HEK293 (cell line): ENCODE measurements around the gene AKTIP.

Experiments used
- CTCF ChIA-PET: fragments of 350-600 bp; formaldehyde crosslinking; extraction: SDS; loops from one replicate; lab custom pipeline; 2021; ENCODE audit warnings: antibody characterized with exemption; lab: Yijun Ruan, JAX
- POLR2A ChIA-PET: fragments of 300-600 bp; formaldehyde crosslinking; extraction: SDS; loops from one replicate; lab custom pipeline; 2020; ENCODE audit warnings: antibody characterized with exemption, inconsistent platforms; lab: Yijun Ruan, JAX
- H3K27ac ChIP-seq: fragments of 200-500 bp; sonication (Bioruptor generic); 2 replicates; pipeline ENCODE4 v1.5.1; 2014; ENCODE audit warnings: low read depth, low read length, control low read depth, inconsistent platforms; ENCODE audit errors: extremely low read depth
- H3K36me3 ChIP-seq, 2 experiments: fragments of 200-500 bp in 1 of 2; sonication (Bioruptor generic) in 1 of 2; 1 replicate in 1 of 2; 2 replicates in 1 of 2; pipeline ENCODE4 v1.5.1; 2014 to 2017; ENCODE audit warnings: inconsistent platforms in 2 of 2, low read length in 2 of 2; ENCODE audit not compliant: control insufficient read depth in 2 of 2, insufficient read depth in 1 of 2
- H3K4me1 ChIP-seq: fragments of 200-500 bp; sonication (Bioruptor generic); 2 replicates; pipeline ENCODE4 v1.5.1; 2014; ENCODE audit warnings: mild to moderate bottlenecking, low read length, inconsistent platforms; ENCODE audit not compliant: control insufficient read depth, insufficient read depth
- H3K4me3 ChIP-seq: 2 replicates; pipeline ENCODE4 v1.5.1; 2011; ENCODE audit warnings: low read depth, mild to moderate bottlenecking, control low read depth, low read length, moderate library complexity
- H3K9me3 ChIP-seq: fragments of 200-500 bp; sonication (Bioruptor generic); 2 replicates; pipeline ENCODE4 v1.5.1; 2014; ENCODE audit warnings: low read depth, low read length, inconsistent platforms; ENCODE audit not compliant: control insufficient read depth, insufficient read depth
- KLF1 ChIP-seq: fragments of 450-650 bp; formaldehyde crosslinking; IDR thresholded peaks from 2 replicates; pipeline ENCODE4 v1.5.1; 2016; ENCODE audit warnings: missing biosample characterization, missing genetic modification characterization
- KLF16 ChIP-seq: fragments of 450-650 bp; formaldehyde crosslinking; IDR thresholded peaks from 2 replicates; pipeline ENCODE4 v1.5.1; 2017; ENCODE audit warnings: missing biosample characterization, missing genetic modification characterization
- MEIS1 ChIP-seq: sonication (generic); formaldehyde crosslinking; IDR thresholded peaks from 2 replicates; pipeline ENCODE4 v1.8.1; 2022; ENCODE audit warnings: missing genetic modification reagents, mild to moderate bottlenecking, borderline replicate concordance
- REPIN1 ChIP-seq: fragments of 450-650 bp; formaldehyde crosslinking; IDR thresholded peaks from 2 replicates; pipeline ENCODE4 v1.5.1; 2017; ENCODE audit warnings: missing biosample characterization, missing genetic modification characterization, low read depth
- SETDB1 ChIP-seq: IDR thresholded peaks from one replicate; pipeline ENCODE4 v1.6.1; 2017; ENCODE audit warnings: mild to moderate bottlenecking, low read length, moderate library complexity, mixed read lengths; ENCODE audit not compliant: insufficient read length
- SP2 ChIP-seq: fragments of 450-650 bp; formaldehyde crosslinking; IDR thresholded peaks from 2 replicates; pipeline ENCODE4 v1.5.1; 2016; ENCODE audit warnings: missing biosample characterization, missing genetic modification characterization
- ZNF138 ChIP-seq: fragments of 450-650 bp; formaldehyde crosslinking; IDR thresholded peaks from 2 replicates; pipeline ENCODE4 v1.5.1; 2016; ENCODE audit warnings: missing biosample characterization, missing genetic modification characterization, borderline replicate concordance
- ZNF654 ChIP-seq: fragments of 450-650 bp; formaldehyde crosslinking; IDR thresholded peaks from 2 replicates; pipeline ENCODE4 v1.5.1; 2016; ENCODE audit warnings: low read depth, missing biosample characterization, missing genetic modification characterization
- ZNF837 ChIP-seq: fragments of 450-650 bp; formaldehyde crosslinking; IDR thresholded peaks from 2 replicates; pipeline ENCODE4 v1.5.1; 2016; ENCODE audit warnings: missing biosample characterization, missing genetic modification characterization
- ZNF843 ChIP-seq: fragments of 450-650 bp; formaldehyde crosslinking; IDR thresholded peaks from 2 replicates; pipeline ENCODE4 v1.5.1; 2016; ENCODE audit warnings: missing biosample characterization, missing genetic modification characterization
- TF ChIP-seq, protein P1 (sequence below): fragments of 450-650 bp; formaldehyde crosslinking; IDR thresholded peaks from 2 replicates; pipeline ENCODE4 v1.5.1; 2016; ENCODE audit warnings: missing biosample characterization, missing genetic modification characterization
- TF ChIP-seq, protein P2 (sequence below): fragments of 450-650 bp; formaldehyde crosslinking; IDR thresholded peaks from 2 replicates; pipeline ENCODE4 v1.5.1; 2016; ENCODE audit warnings: missing biosample characterization, missing genetic modification characterization
- TF ChIP-seq, protein P3 (sequence below): sonication (generic); formaldehyde crosslinking; IDR thresholded peaks from 2 replicates; pipeline ENCODE4 v1.8.1; 2022; ENCODE audit warnings: mild to moderate bottlenecking, moderate library complexity, missing genetic modification reagents
- TF ChIP-seq, protein P4 (sequence below): fragments of 450-650 bp; formaldehyde crosslinking; IDR thresholded peaks from 2 replicates; pipeline ENCODE4 v1.5.1; 2016; ENCODE audit warnings: missing biosample characterization, missing genetic modification characterization

The AKTIP gene

DNA sequence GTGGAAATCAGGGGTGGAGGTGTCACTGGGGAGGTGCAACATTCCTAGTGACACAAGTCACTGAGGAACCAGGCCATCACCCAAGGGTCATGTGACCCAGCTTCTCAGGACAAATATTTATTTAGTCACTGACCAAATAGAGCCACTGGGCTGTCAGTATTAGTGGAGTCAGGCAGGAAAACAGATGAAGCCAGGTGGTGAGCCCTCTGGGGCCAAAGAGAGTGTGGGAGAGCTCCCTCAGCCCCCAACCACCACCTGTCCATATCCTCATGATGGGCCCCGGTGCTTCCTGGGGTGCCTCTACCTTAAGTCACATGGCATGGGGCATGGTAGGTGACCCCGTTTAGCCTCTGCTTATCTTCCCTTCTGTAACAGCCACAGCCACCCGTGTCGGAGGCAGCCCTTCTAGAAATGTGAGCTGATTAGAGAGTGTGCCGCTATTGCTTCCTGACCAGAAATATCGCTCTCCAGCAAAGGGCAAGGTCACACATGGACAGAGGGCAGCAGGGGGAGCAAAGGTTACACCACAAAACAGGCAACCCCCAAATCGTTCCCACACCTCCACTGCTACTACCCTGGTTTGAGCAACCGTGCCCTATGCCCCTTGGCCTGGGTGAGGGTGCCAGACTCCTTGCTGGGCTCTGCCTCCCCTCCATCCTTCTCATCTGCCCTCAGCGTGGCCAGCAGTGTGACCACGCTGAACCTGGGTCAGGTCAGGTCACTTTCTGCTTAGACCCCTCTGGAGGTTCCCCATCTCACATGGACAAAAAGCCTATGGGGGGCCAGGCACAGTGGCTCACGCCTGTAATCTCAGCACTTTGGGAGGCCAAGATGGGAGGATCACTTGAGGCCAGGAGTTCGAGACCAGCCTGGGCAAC is 8.6 kb upstream of the AKTIP start:
- H3K9me3 ChIP-seq = no peaks in the 10 kb centered on the region
- no peak overlapping the region for H3K27ac ChIP-seq
- H3K4me1 ChIP-seq = no peaks in the 10 kb centered on the region
- ChIA-PET POLR2A (no interaction called here), CTCF (interaction anchor here (0.6 kb wide), 2 partner anchors 21 to 85 kb away, joined by 3 to 6 read pairs; no protein-coding TSS in a partner anchor)
- TF ChIP-seq REPIN1 (tag by site-specific recombination) (no peak), MEIS1 (CRISPR knock-in tag) (no peak), ZNF138 (tag by site-specific recombination) (no peak), ZNF837 (tag by site-specific recombination) (no peak), SP2 (tag by site-specific recombination) (no peak), ZNF843 (tag by site-specific recombination) (no peak), ZNF654 (no peak)
- TF ChIP-seq, protein P1, sequence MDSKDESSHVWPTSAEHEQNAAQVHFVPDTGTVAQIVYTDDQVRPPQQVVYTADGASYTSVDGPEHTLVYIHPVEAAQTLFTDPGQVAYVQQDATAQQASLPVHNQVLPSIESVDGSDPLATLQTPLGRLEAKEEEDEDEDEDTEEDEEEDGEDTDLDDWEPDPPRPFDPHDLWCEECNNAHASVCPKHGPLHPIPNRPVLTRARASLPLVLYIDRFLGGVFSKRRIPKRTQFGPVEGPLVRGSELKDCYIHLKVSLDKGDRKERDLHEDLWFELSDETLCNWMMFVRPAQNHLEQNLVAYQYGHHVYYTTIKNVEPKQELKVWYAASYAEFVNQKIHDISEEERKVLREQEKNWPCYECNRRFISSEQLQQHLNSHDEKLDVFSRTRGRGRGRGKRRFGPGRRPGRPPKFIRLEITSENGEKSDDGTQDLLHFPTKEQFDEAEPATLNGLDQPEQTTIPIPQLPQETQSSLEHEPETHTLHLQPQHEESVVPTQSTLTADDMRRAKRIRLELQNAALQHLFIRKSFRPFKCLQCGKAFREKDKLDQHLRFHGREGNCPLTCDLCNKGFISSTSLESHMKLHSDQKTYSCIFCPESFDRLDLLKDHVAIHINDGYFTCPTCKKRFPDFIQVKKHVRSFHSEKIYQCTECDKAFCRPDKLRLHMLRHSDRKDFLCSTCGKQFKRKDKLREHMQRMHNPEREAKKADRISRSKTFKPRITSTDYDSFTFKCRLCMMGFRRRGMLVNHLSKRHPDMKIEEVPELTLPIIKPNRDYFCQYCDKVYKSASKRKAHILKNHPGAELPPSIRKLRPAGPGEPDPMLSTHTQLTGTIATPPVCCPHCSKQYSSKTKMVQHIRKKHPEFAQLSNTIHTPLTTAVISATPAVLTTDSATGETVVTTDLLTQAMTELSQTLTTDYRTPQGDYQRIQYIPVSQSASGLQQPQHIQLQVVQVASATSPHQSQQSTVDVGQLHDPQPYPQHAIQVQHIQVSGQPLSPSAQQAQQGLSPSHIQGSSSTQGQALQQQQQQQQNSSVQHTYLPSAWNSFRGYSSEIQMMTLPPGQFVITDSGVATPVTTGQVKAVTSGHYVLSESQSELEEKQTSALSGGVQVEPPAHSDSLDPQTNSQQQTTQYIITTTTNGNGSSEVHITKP (tag by site-specific recombination) = no peak
- H3K4me3 ChIP-seq = no peak overlapping the region
- no peaks in the 10 kb centered on the region for H3K36me3 ChIP-seq

DNA sequence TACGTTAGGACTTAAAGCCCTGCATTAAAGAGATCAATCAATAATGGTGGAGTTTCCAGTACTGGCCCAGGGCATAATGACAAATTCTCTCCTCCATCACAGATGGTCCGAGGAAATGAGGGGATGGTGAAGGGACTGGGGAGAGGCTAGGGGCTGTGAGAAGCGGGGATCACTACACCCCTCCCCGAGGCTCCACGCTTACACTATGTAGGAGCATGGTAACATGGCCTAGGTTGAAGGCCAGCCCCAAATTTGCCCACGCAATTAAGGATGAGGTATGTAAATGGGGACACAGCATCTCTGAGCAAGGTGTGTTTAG is 8.0 kb upstream of the AKTIP start:
- TF ChIP-seq KLF16 (tag by site-specific recombination) = no peak
- CTCF ChIA-PET = no interaction called here
- Histone ChIP-seq H3K9me3 (no peaks in the 10 kb centered on the region), H3K27ac (no peak overlapping the region), H3K36me3 (no peaks in the 10 kb centered on the region), H3K4me3 (no peak overlapping the region), H3K4me1 (no peaks in the 10 kb centered on the region)
- POLR2A ChIA-PET = no interaction called here

DNA sequence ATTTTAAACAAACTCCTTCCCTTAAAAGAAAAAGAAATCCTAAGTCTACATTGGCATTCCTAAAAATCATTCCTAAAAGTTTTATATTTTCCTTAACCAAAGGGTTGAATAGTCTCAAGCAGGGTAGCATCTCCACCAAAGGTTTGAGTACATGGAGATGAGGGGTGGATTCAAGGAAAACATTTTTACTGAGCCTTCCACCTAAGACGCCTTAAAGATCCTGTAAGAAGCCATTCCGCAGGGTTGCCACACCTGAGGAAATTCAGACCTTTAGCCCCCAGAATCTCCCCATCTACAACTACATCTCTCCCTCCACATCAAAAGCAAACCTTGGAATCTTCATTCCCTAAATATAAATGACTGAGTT is 7.7 kb upstream of the AKTIP start:
- H3K4me1 ChIP-seq = no peaks in the 10 kb centered on the region
- H3K36me3 ChIP-seq = no peaks in the 10 kb centered on the region
- H3K4me3 ChIP-seq = no peak overlapping the region
- POLR2A ChIA-PET = no interaction called here
- TF ChIP-seq, protein P2, sequence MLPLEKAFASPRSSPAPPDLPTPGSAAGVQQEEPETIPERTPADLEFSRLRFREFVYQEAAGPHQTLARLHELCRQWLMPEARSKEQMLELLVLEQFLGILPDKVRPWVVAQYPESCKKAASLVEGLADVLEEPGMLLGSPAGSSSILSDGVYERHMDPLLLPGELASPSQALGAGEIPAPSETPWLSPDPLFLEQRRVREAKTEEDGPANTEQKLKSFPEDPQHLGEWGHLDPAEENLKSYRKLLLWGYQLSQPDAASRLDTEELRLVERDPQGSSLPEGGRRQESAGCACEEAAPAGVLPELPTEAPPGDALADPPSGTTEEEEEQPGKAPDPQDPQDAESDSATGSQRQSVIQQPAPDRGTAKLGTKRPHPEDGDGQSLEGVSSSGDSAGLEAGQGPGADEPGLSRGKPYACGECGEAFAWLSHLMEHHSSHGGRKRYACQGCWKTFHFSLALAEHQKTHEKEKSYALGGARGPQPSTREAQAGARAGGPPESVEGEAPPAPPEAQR (tag by site-specific recombination) = no peak
- TF ChIP-seq, protein P3, sequence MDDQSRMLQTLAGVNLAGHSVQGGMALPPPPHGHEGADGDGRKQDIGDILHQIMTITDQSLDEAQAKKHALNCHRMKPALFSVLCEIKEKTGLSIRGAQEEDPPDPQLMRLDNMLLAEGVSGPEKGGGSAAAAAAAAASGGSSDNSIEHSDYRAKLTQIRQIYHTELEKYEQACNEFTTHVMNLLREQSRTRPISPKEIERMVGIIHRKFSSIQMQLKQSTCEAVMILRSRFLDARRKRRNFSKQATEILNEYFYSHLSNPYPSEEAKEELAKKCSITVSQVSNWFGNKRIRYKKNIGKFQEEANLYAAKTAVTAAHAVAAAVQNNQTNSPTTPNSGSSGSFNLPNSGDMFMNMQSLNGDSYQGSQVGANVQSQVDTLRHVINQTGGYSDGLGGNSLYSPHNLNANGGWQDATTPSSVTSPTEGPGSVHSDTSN (CRISPR knock-in tag) = no peak
- TF ChIP-seq, protein P4, sequence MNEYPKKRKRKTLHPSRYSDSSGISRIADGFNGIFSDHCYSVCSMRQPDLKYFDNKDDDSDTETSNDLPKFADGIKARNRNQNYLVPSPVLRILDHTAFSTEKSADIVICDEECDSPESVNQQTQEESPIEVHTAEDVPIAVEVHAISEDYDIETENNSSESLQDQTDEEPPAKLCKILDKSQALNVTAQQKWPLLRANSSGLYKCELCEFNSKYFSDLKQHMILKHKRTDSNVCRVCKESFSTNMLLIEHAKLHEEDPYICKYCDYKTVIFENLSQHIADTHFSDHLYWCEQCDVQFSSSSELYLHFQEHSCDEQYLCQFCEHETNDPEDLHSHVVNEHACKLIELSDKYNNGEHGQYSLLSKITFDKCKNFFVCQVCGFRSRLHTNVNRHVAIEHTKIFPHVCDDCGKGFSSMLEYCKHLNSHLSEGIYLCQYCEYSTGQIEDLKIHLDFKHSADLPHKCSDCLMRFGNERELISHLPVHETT (tag by site-specific recombination) = no peak
- TF ChIP-seq KLF1 (tag by site-specific recombination) (no peak), SETDB1 (no peak)
- CTCF ChIA-PET = interaction anchor here (0.6 to 1.1 kb wide), 6 partner anchors 11 to 1344 kb away, joined by 3 to 5 read pairs (median 4); no protein-coding TSS in a partner anchor
- no peaks in the 10 kb centered on the region for H3K9me3 ChIP-seq
- no peak overlapping the region for H3K27ac ChIP-seq
